Osteoblast (primary cell): ENCODE measurements around the gene SYNJ2. TPM values are rescaled to one million over a fixed set of nuclear protein-coding genes. Genes with fewer than 3 reads are reported as not detected.

ENCODE experiments used
- DNase-seq: peaks from one replicate; pipeline ENCODE4 v3.0.0; 2011; ENCODE audit warnings: low spot score, mixed read lengths; ENCODE audit not compliant: insufficient read length; ENCODE audit errors: missing footprints
- H2AFZ ChIP-seq: 2 replicates; pipeline ENCODE4 v1.6.0; 2011; ENCODE audit warnings: mild to moderate bottlenecking, low read length
- H3K27ac ChIP-seq: 2 replicates; pipeline ENCODE4 v1.5.1; 2011; ENCODE audit warnings: mild to moderate bottlenecking, low read depth, low read length, moderate library complexity
- H3K27me3 ChIP-seq: 2 replicates; pipeline ENCODE4 v1.6.0; 2012; ENCODE audit warnings: mild to moderate bottlenecking, control low read depth, inconsistent platforms, low read length, moderate library complexity; ENCODE audit not compliant: insufficient read depth
- H3K36me3 ChIP-seq: 2 replicates; pipeline ENCODE4 v1.5.1; 2011; ENCODE audit warnings: mild to moderate bottlenecking, low read length, control low read depth, moderate library complexity; ENCODE audit not compliant: insufficient read depth
- H3K4me1 ChIP-seq: 2 replicates; pipeline ENCODE4 v1.5.1; 2011; ENCODE audit warnings: mild to moderate bottlenecking, low read length, control low read depth, moderate library complexity; ENCODE audit not compliant: insufficient read depth
- H3K4me2 ChIP-seq: 2 replicates; pipeline ENCODE4 v1.6.0; 2011; ENCODE audit warnings: mild to moderate bottlenecking, low read length; ENCODE audit not compliant: insufficient read depth
- H3K4me3 ChIP-seq: fragments of 200-600 bp; sonication (generic); 3 replicates; pipeline ENCODE4 v1.5.1; 2012; ENCODE audit warnings: mild to moderate bottlenecking, low read length, inconsistent platforms; ENCODE audit not compliant: insufficient read depth
- H3K79me2 ChIP-seq: 2 replicates; pipeline ENCODE4 v1.6.0; 2012; ENCODE audit warnings: mild to moderate bottlenecking, low read length, control low read depth, inconsistent platforms; ENCODE audit not compliant: insufficient read depth
- H3K9me3 ChIP-seq: 2 replicates; pipeline ENCODE4 v1.5.1; 2011; ENCODE audit warnings: low read depth, low read length, control low read depth
- H4K20me1 ChIP-seq: 2 replicates; pipeline ENCODE4 v1.6.0; 2012; ENCODE audit warnings: mild to moderate bottlenecking, low read length, control low read depth; ENCODE audit not compliant: insufficient read depth
- CTCF ChIP-seq: IDR thresholded peaks from 2 replicates; pipeline ENCODE4 v1.5.1; 2011; ENCODE audit warnings: mild to moderate bottlenecking, low read depth, low read length, moderate library complexity; ENCODE audit errors: extremely low read depth
- total RNA-seq: library from RNA; depleted of rRNA; stranded (reverse); fragments of >200 nt; gene quantifications from 2 replicates; pipeline ENCODE4 v1.2.3, GENCODE V29; 2012

The SYNJ2 gene
- total RNA-seq, 1 donor: 94.8 TPM

- peak overlapping the region; percentile 14 for H3K4me3 ChIP-seq
- H2AFZ ChIP-seq: no peak overlapping the region
- peak overlapping the region; percentile 61 for H3K4me2 ChIP-seq
- H3K79me2 ChIP-seq: peaks cover 88% of the 10 kb centered on the region
- H3K27ac ChIP-seq: peak overlapping the region; percentile 97
- no peaks in the 10 kb centered on the region for H3K9me3 ChIP-seq
- DNase-seq: peak; percentile 74
- H3K4me1 ChIP-seq: peaks cover 47% of the 10 kb centered on the region
- H4K20me1 ChIP-seq: no peaks in the 10 kb centered on the region
- peaks cover 77% of the 10 kb centered on the region for H3K36me3 ChIP-seq
- TF ChIP-seq CTCF: no peak
- H3K27me3 ChIP-seq: no peaks in the 10 kb centered on the region
These were observed 59.2 kb downstream of the SYNJ2 start for GRCh38 chr6:158040804-158041347.

GRCh38 chr6:158041370-158041769 is 59.7 kb downstream of the SYNJ2 start:
- peak; percentile 69 for DNase-seq

GRCh38 chr6:158041788-158042187 is 60.1 kb downstream of the SYNJ2 start:
- peaks cover 56% of the 10 kb centered on the region for H3K4me1 ChIP-seq
- no peak for DNase-seq
- H3K9me3 ChIP-seq: no peaks in the 10 kb centered on the region
- H3K79me2 ChIP-seq: peaks cover 87% of the 10 kb centered on the region
- H3K27me3 ChIP-seq: no peaks in the 10 kb centered on the region
- no peaks in the 10 kb centered on the region for H4K20me1 ChIP-seq
- no peak for TF ChIP-seq CTCF
- H3K4me2 ChIP-seq: no peak overlapping the region
- H3K4me3 ChIP-seq: no peak overlapping the region
- no peak overlapping the region for H2AFZ ChIP-seq
- H3K36me3 ChIP-seq: peaks cover 77% of the 10 kb centered on the region
- peak overlapping the region; percentile 97 for H3K27ac ChIP-seq

More at GRCh38 chr6:158041370-158041769, 59.7 kb downstream of the SYNJ2 start:
- Histone ChIP-seq H3K4me2 (peak overlapping the region; percentile 61), H3K4me1 (peaks cover 51% of the 10 kb centered on the region), H3K4me3 (no peak overlapping the region), H3K79me2 (peaks cover 87% of the 10 kb centered on the region), H3K27me3 (no peaks in the 10 kb centered on the region), H3K36me3 (peaks cover 76% of the 10 kb centered on the region), H3K27ac (peak overlapping the region; percentile 97), H4K20me1 (no peaks in the 10 kb centered on the region), H3K9me3 (no peaks in the 10 kb centered on the region), H2AFZ (no peak overlapping the region)
- TF ChIP-seq CTCF: no peak

- H3K27me3 ChIP-seq: no peaks in the 10 kb centered on the region
- no peaks in the 10 kb centered on the region for H4K20me1 ChIP-seq
- H3K79me2 ChIP-seq: peaks cover 87% of the 10 kb centered on the region
- no peak overlapping the region for H3K4me3 ChIP-seq
- DNase-seq: peak; percentile 88
- peaks cover 61% of the 10 kb centered on the region for H3K4me1 ChIP-seq
- no peak overlapping the region for H2AFZ ChIP-seq
- H3K9me3 ChIP-seq: no peaks in the 10 kb centered on the region
- peak overlapping the region; percentile 97 for H3K27ac ChIP-seq
- H3K4me2 ChIP-seq: no peak overlapping the region
- TF ChIP-seq CTCF: no peak
- peaks cover 78% of the 10 kb centered on the region for H3K36me3 ChIP-seq
These were observed 60.7 kb downstream of the SYNJ2 start for GRCh38 chr6:158042245-158042798.
